ENCODE measurements around the gene TFEB. TPM values are rescaled to one million over a fixed set of nuclear protein-coding genes. Genes with fewer than 3 reads are reported as not detected.

Gene TFEB
- polyA plus RNA-seq, 1 donor (not counting 4 experiments of a cell fraction or from before 2014, with no cell fraction given) = 4.3 TPM

GRCh38 chr6:41673704-41674000, 61.8 kb downstream of the TFEB start:
- no peaks in the 10 kb centered on the region for H3K36me3 ChIP-seq (ENCODE audit: control insufficient read depth in 2 of 2, extremely low read depth in 1 of 2, insufficient read depth in 2 of 2, low read length in 2 of 2)
- dilution Hi-C loops (cut with MboI; ENCODE audit: extremely low pct_ligation_motif_present, low sequenced_read_pairs) = no loop called here
- H3K4me1 ChIP-seq (ENCODE audit: control insufficient read depth, extremely low read depth, insufficient read depth, low read length) = no peaks in the 10 kb centered on the region
- H3K79me2 ChIP-seq (ENCODE audit: control insufficient read depth, insufficient read depth, low read length) = no peaks in the 10 kb centered on the region
- no peaks in the 10 kb centered on the region for H3K9me3 ChIP-seq (ENCODE audit: control insufficient read depth, low read depth, low read length)
- no peak overlapping the region for H3K4me2 ChIP-seq (ENCODE audit: control insufficient read depth, extremely low read depth, insufficient read depth, low read depth, low read length)
- no peaks in the 10 kb centered on the region for H4K20me1 ChIP-seq (ENCODE audit: control insufficient read depth, extremely low read depth, insufficient read depth, low read length)
- no peak overlapping the region for H2AFZ ChIP-seq (ENCODE audit: control insufficient read depth, low read length)
- DNase-seq (ENCODE audit: low read depth, low spot score) (no peak), FAIRE-seq (no peak)
- no peak overlapping the region for H3K4me3 ChIP-seq (ENCODE audit: control insufficient read depth in 2 of 3, extremely low read depth in 1 of 3, insufficient read depth in 2 of 3, low read depth in 1 of 3, low read length in 3 of 3)
- no peak overlapping the region for H3K27ac ChIP-seq (ENCODE audit: control insufficient read depth, insufficient read depth, low read length)
- H3K9ac ChIP-seq (ENCODE audit: control insufficient read depth, extremely low read depth, insufficient read depth, low read length) = no peak overlapping the region
- TF ChIP-seq, protein P1, sequence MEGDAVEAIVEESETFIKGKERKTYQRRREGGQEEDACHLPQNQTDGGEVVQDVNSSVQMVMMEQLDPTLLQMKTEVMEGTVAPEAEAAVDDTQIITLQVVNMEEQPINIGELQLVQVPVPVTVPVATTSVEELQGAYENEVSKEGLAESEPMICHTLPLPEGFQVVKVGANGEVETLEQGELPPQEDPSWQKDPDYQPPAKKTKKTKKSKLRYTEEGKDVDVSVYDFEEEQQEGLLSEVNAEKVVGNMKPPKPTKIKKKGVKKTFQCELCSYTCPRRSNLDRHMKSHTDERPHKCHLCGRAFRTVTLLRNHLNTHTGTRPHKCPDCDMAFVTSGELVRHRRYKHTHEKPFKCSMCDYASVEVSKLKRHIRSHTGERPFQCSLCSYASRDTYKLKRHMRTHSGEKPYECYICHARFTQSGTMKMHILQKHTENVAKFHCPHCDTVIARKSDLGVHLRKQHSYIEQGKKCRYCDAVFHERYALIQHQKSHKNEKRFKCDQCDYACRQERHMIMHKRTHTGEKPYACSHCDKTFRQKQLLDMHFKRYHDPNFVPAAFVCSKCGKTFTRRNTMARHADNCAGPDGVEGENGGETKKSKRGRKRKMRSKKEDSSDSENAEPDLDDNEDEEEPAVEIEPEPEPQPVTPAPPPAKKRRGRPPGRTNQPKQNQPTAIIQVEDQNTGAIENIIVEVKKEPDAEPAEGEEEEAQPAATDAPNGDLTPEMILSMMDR (optimal IDR thresholded peaks at IDR 0.05 in 1 of 3, IDR thresholded peaks at IDR 0.05 in 1 of 3, conservative IDR thresholded peaks at IDR 0.05 in 1 of 3; ENCODE audit: extremely low read depth in 1 of 3, insufficient read depth in 2 of 3, low read length in 3 of 3) = no peak
- TF ChIP-seq EZH2 (IDR thresholded peaks at IDR 0.05; ENCODE audit: low read length) = no peak
- H3K27me3 ChIP-seq (ENCODE audit: control insufficient read depth, extremely low read depth, insufficient read depth, low read length) = peaks cover 25% of the 10 kb centered on the region
- H3K9me1 ChIP-seq (ENCODE audit: control insufficient read depth, extremely low read depth, insufficient read depth, low read length) = no peaks in the 10 kb centered on the region

DNA sequence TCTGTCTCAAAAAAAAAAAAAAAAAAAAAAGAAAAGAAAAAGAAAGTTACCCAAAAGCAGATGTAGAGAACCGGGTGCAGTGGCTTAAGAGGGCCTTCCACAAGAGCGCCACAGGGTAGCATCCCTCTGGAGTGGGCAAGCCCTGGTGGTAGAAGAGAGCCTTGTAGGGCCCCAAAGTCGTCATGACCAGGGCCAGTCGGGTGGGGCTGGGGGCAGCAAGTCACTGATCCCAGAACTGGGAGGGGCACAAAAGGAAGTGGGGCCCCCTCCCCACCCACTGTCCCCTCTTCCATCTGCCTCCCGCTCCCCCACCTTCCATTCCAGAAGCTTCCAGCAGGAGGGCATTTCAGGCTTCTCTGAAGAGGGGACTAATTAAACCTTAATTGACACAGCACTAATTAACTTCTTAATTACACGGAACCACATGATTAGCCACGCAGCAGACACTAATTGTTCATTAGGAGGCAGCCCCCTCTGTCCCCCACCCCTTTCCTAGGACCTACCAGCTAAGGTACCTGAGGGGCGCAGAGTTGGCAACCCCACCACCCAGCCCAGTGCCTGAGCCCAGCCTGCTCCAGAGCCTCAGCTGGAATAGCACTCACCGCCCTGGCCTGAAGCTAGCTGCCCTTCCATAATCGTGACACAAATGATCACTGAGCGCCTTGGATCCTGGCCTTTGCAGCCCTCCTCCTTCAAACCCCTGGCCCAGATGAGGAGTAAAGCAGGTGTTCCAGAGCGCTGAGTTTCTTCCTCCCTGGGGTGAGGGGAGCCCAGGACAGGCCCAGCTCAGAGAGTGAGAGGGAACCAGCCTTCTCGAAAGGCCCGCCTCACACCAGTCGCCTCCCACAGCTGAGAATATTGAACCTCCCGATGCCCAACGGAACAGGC, 62.3 kb downstream of the TFEB start:
- H3K27me3 ChIP-seq (ENCODE audit: control insufficient read depth, extremely low read depth, insufficient read depth, low read length) = peaks cover 25% of the 10 kb centered on the region
- H4K20me1 ChIP-seq (ENCODE audit: control insufficient read depth, extremely low read depth, insufficient read depth, low read length) = no peaks in the 10 kb centered on the region
- no peaks in the 10 kb centered on the region for H3K36me3 ChIP-seq (ENCODE audit: control insufficient read depth in 2 of 2, extremely low read depth in 1 of 2, insufficient read depth in 2 of 2, low read length in 2 of 2)
- H3K9me3 ChIP-seq (ENCODE audit: control insufficient read depth, low read depth, low read length) = no peaks in the 10 kb centered on the region
- dilution Hi-C loops (cut with MboI; ENCODE audit: extremely low pct_ligation_motif_present, low sequenced_read_pairs) = no loop called here
- FAIRE-seq (no peak), DNase-seq (ENCODE audit: low read depth, low spot score) (no peak)
- H3K4me3 ChIP-seq (ENCODE audit: control insufficient read depth in 2 of 3, extremely low read depth in 1 of 3, insufficient read depth in 2 of 3, low read depth in 1 of 3, low read length in 3 of 3) = no peak overlapping the region
- H3K4me2 ChIP-seq (ENCODE audit: control insufficient read depth, extremely low read depth, insufficient read depth, low read depth, low read length) = no peak overlapping the region
- no peak overlapping the region for H2AFZ ChIP-seq (ENCODE audit: control insufficient read depth, low read length)
- no peak overlapping the region for H3K27ac ChIP-seq (ENCODE audit: control insufficient read depth, insufficient read depth, low read length)
- H3K4me1 ChIP-seq (ENCODE audit: control insufficient read depth, extremely low read depth, insufficient read depth, low read length) = no peaks in the 10 kb centered on the region
- H3K9me1 ChIP-seq (ENCODE audit: control insufficient read depth, extremely low read depth, insufficient read depth, low read length) = no peaks in the 10 kb centered on the region
- no peak for TF ChIP-seq EZH2 (IDR thresholded peaks at IDR 0.05; ENCODE audit: low read length)
- TF ChIP-seq, protein P1 (optimal IDR thresholded peaks at IDR 0.05 in 1 of 3, IDR thresholded peaks at IDR 0.05 in 1 of 3, conservative IDR thresholded peaks at IDR 0.05 in 1 of 3; ENCODE audit: extremely low read depth in 1 of 3, insufficient read depth in 2 of 3, low read length in 3 of 3) = no peak
- no peak overlapping the region for H3K9ac ChIP-seq (ENCODE audit: control insufficient read depth, extremely low read depth, insufficient read depth, low read length)
- no peaks in the 10 kb centered on the region for H3K79me2 ChIP-seq (ENCODE audit: control insufficient read depth, insufficient read depth, low read length)
